K562 (cell line): Measurements from ENCODE around the gene RUVBL2. TPM values are rescaled to one million over a fixed set of nuclear protein-coding genes. Genes with fewer than 3 reads are reported as not detected.

ENCODE experiments used
- CREB3L1 ChIP-seq: fragments of 450-650 bp; IDR thresholded peaks from 2 replicates; pipeline ENCODE4 v1.6.1; 2014; ENCODE audit warnings: low read depth, mild to moderate bottlenecking, moderate library complexity, borderline replicate concordance
- EGR1 ChIP-seq: fragments of 450-650 bp; conservative IDR thresholded peaks from 2 replicates; pipeline ENCODE4 v1.6.1; 2017; ENCODE audit warnings: mild to moderate bottlenecking
- ESRRA ChIP-seq: fragments of 450-650 bp; IDR thresholded peaks from 2 replicates; pipeline ENCODE4 v1.6.1; 2014; ENCODE audit warnings: low read depth, mild to moderate bottlenecking, moderate library complexity, borderline replicate concordance
- MAFF ChIP-seq: IDR thresholded peaks from 2 replicates; pipeline ENCODE4 v1.6.1; 2012; ENCODE audit warnings: low read length, improper control_type of control experiment
- NKRF ChIP-seq: fragments of 450-650 bp; IDR thresholded peaks from 2 replicates; pipeline ENCODE4 v1.6.1; 2016; ENCODE audit warnings: borderline replicate concordance
- NRF1 ChIP-seq, 2 experiments: fragments of 450-650 bp; IDR thresholded peaks in 1 of 2; conservative IDR thresholded peaks in 1 of 2; 2 replicates each; pipeline ENCODE4 v1.6.1; 2014; ENCODE audit warnings: mild to moderate bottlenecking in 2 of 2
- PHF8 ChIP-seq: fragments of 200-600 bp; sonication (generic); IDR thresholded peaks from 2 replicates; pipeline ENCODE4 v1.6.1; 2012; ENCODE audit warnings: mixed run types, mild to moderate bottlenecking, inconsistent platforms, low read length, moderate library complexity, borderline replicate concordance
- SAP30 ChIP-seq: fragments of 200-600 bp; sonication (generic); IDR thresholded peaks from 2 replicates; pipeline ENCODE4 v1.6.1; 2012; ENCODE audit warnings: borderline replicate concordance, low read depth, mild to moderate bottlenecking, moderate library complexity, low read length, control low read depth, inconsistent platforms; ENCODE audit not compliant: insufficient read depth, poor library complexity, severe bottlenecking
- SMARCA4 ChIP-seq: fragments of 450-650 bp; IDR thresholded peaks from 2 replicates; pipeline ENCODE4 v1.6.1; 2016
- YY1 ChIP-seq, 3 experiments: IDR thresholded peaks; 2 replicates each; pipeline ENCODE4 v1.6.1; 2011; ENCODE audit warnings: low read length in 2 of 3, mild to moderate bottlenecking in 2 of 3, moderate library complexity in 2 of 3, borderline replicate concordance in 1 of 3, control low read depth in 1 of 3, low read depth in 1 of 3; ENCODE audit not compliant: insufficient read depth in 3 of 3, insufficient replicate concordance in 2 of 3, control insufficient read depth in 1 of 3, insufficient read length in 1 of 3; ENCODE audit errors: extremely low read depth in 1 of 3
- ZBTB26 ChIP-seq: fragments of 450-650 bp; formaldehyde crosslinking; IDR thresholded peaks from 2 replicates; pipeline ENCODE4 v1.4.0; 2022; ENCODE audit warnings: missing genetic modification characterization
- ZNF12 ChIP-seq: sonication (generic); formaldehyde crosslinking; IDR thresholded peaks from 2 replicates; pipeline ENCODE4 v1.4.0; 2020; ENCODE audit warnings: mild to moderate bottlenecking, missing genetic modification reagents
- ZNF224 ChIP-seq: sonication (generic); formaldehyde crosslinking; IDR thresholded peaks from 2 replicates; pipeline ENCODE4 v1.8.0; 2022; ENCODE audit warnings: mild to moderate bottlenecking, missing genetic modification reagents
- polyA plus RNA-seq, 8 experiments: library from polyadenylated mRNA; depleted of rRNA in 4 of 8; stranded (reverse) in 5 of 8; unstranded in 3 of 8; fragments of >200 nt; fragmentation: Nextera tagmentation in 2 of 8; fragmentation: Illumina TruSeq in 1 of 8; extraction: Ambion mirVana in 2 of 8; extraction: Trizol in 1 of 8; gene quantifications; 2 replicates each; pipeline versions ENCODE4 v1.2.1 to v1.2.3, GENCODE V29; 2011 to 2014; ENCODE audit warnings: inconsistent platforms in 1 of 8, missing spikeins in 1 of 8
- total RNA-seq, 7 experiments: library from RNA; depleted of rRNA in 6 of 7; stranded (reverse); fragments of >200 nt in 6 of 7; fragmentation: Illumina TruSeq in 2 of 7; extraction: Trizol in 2 of 7; gene quantifications; 2 replicates each; pipeline versions ENCODE4 v1.2.1 to v1.2.3, GENCODE V29; 2011 to 2021; ENCODE audit warnings: low replicate concordance in 1 of 7
- TF ChIP-seq, protein P1 (sequence below), 2 experiments: fragments of 250-450 bp in 1 of 2; fragments of 450-650 bp in 1 of 2; sonication (Bioruptor Pico) in 1 of 2; IDR thresholded peaks; 2 replicates each; pipeline versions ENCODE4 v1.6.1 to v1.8.0; 2016 to 2021; ENCODE audit warnings: mild to moderate bottlenecking in 2 of 2, moderate library complexity in 2 of 2, missing compliant biosample characterization in 1 of 2, missing genetic modification characterization in 1 of 2
- TF ChIP-seq, protein P2 (sequence below): sonication (generic); formaldehyde crosslinking; IDR thresholded peaks from 2 replicates; pipeline ENCODE4 v1.8.0; 2022; ENCODE audit warnings: mild to moderate bottlenecking, missing genetic modification reagents

The RUVBL2 gene
- total and polyA plus RNA-seq, 9 of the 15 experiments (the other 6 are each of a cell fraction or from before 2014, with no cell fraction given) = 71.4 to 453 (median 237) TPM

DNA sequence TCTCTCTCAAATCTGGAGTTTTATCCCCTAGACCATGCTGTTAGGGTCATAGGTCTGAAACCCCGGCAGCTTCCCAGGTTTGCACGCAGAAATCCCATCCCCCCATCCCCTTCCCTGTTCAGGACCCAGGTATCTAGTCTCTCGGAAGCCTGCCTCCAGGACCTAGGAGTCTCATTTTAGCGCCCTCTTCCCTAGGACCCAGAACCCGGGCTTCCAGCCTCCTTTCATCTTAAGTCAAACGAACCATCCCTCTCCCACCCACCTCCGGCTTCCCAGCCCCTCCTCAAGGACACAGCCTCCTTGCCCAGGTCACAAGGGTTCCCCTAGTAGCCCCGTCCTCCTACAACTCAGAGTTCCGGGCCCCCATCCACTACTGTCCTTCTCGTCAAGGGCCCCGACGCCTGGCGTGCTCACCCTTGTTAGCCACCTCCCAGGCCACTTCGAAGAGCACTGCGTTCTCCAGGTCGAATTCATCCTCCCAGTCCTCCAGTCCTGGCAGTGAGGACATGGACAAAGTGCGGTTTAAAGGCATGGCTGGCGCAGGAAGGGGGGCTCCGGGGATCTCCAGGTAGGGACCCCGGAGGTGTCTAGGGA is 1.0 kb upstream of the RUVBL2 start (continued):
- TF ChIP-seq ESRRA = 0 out of 2 replicates have a peak, but pooled peaks have one; percentile 17
- peak; percentile 56; the same call in 1 of the 2 replicates for TF ChIP-seq PHF8
- peak in 1 of 2 experiments; percentile 31; a peak in 2 of 4 replicates for TF ChIP-seq NRF1 (conservative IDR thresholded peaks at IDR 0.05 in 1 of 2, IDR thresholded peaks at IDR 0.05 in 1 of 2)
- TF ChIP-seq YY1 (IDR thresholded peaks at IDR 0.05; ENCODE audit: borderline replicate concordance in 1 of 3, control insufficient read depth in 1 of 3, extremely low read depth in 1 of 3, insufficient read depth in 3 of 3, insufficient read length in 1 of 3, insufficient replicate concordance in 2 of 3, low read depth in 1 of 3, low read length in 2 of 3) = no peak
- peak; percentile 10; the same call in 1 of the 2 replicates for TF ChIP-seq SMARCA4
- peak; percentile 45 for TF ChIP-seq NKRF
- TF ChIP-seq, protein P1, sequence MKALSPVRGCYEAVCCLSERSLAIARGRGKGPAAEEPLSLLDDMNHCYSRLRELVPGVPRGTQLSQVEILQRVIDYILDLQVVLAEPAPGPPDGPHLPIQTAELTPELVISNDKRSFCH (CRISPR knock-in tag; IDR thresholded peaks at IDR 0.05) = no peak
- TF ChIP-seq, protein P1 (tag; IDR thresholded peaks at IDR 0.05) = 0 out of 2 replicates have a peak, but pooled peaks have one; percentile 41
- 0 out of 2 replicates have a peak, but pooled peaks have one; percentile 21 for TF ChIP-seq ZNF12 (CRISPR knock-in tag)
- 0 out of 2 replicates have a peak, but pooled peaks have one; percentile 3 for TF ChIP-seq ZBTB26
- no peak for TF ChIP-seq MAFF
- no peak for TF ChIP-seq EGR1
- TF ChIP-seq, protein P2, sequence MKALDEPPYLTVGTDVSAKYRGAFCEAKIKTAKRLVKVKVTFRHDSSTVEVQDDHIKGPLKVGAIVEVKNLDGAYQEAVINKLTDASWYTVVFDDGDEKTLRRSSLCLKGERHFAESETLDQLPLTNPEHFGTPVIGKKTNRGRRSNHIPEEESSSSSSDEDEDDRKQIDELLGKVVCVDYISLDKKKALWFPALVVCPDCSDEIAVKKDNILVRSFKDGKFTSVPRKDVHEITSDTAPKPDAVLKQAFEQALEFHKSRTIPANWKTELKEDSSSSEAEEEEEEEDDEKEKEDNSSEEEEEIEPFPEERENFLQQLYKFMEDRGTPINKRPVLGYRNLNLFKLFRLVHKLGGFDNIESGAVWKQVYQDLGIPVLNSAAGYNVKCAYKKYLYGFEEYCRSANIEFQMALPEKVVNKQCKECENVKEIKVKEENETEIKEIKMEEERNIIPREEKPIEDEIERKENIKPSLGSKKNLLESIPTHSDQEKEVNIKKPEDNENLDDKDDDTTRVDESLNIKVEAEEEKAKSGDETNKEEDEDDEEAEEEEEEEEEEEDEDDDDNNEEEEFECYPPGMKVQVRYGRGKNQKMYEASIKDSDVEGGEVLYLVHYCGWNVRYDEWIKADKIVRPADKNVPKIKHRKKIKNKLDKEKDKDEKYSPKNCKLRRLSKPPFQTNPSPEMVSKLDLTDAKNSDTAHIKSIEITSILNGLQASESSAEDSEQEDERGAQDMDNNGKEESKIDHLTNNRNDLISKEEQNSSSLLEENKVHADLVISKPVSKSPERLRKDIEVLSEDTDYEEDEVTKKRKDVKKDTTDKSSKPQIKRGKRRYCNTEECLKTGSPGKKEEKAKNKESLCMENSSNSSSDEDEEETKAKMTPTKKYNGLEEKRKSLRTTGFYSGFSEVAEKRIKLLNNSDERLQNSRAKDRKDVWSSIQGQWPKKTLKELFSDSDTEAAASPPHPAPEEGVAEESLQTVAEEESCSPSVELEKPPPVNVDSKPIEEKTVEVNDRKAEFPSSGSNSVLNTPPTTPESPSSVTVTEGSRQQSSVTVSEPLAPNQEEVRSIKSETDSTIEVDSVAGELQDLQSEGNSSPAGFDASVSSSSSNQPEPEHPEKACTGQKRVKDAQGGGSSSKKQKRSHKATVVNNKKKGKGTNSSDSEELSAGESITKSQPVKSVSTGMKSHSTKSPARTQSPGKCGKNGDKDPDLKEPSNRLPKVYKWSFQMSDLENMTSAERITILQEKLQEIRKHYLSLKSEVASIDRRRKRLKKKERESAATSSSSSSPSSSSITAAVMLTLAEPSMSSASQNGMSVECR (CRISPR knock-in tag) = peak; percentile 18; the same call in 1 of the 2 replicates
- TF ChIP-seq ZNF224 (CRISPR knock-in tag) = 0 out of 2 replicates have a peak, but pooled peaks have one; percentile 32
- TF ChIP-seq SAP30 = peak; percentile 27
- TF ChIP-seq CREB3L1 = 0 out of 2 replicates have a peak, but pooled peaks have one; percentile 9
